NCI-H1436 (cell line): Measurements from ENCODE around the gene FBXL3.
A peak's percentile ranks its signal among the peaks of the same experiment; 100 is the strongest.

Experiments
- DNase-seq: peaks from one replicate; lab custom pipeline; 2025; lab: John Stamatoyannopoulos, UW

FBXL3 gene

GRCh38 chr13:77026861-77027621 lies at the start of gene FBXL3:
Gene FBXL3 (minus strand): TSS chr13:77027159. CDS start chr13:77021860, 5,299 bp downstream.
- DNase-seq: peak; percentile 77

- DNase-seq: no peak
These were observed 40.6 kb upstream of the FBXL3 start for GRCh38 chr13:77067519-77067918.

GRCh38 chr13:77065461-77066147 lies 38.6 kb upstream of the FBXL3 start:
- no peak for DNase-seq

GRCh38 chr13:77062097-77062496 lies 35.1 kb upstream of the FBXL3 start:
- no peak for DNase-seq

GRCh38 chr13:77061362-77061761 lies 34.4 kb upstream of the FBXL3 start:
- no peak for DNase-seq

GRCh38 chr13:77056886-77057285 lies 29.9 kb upstream of the FBXL3 start:
- no peak for DNase-seq

- no peak for DNase-seq
These were observed 29.4 kb upstream of the FBXL3 start for GRCh38 chr13:77056382-77056781.

GRCh38 chr13:77055158-77055557 lies 28.2 kb upstream of the FBXL3 start:
- no peak for DNase-seq

- no peak for DNase-seq
These were observed 26.2 kb upstream of the FBXL3 start for GRCh38 chr13:77053192-77053591.

- no peak for DNase-seq
These were observed 21.7 kb upstream of the FBXL3 start for GRCh38 chr13:77048681-77049080.

GRCh38 chr13:77047649-77048343 lies 20.8 kb upstream of the FBXL3 start:
- DNase-seq: no peak

- no peak for DNase-seq
These were observed 15.7 kb upstream of the FBXL3 start for GRCh38 chr13:77042566-77043177.

- no peak for DNase-seq
These were observed 13.9 kb upstream of the FBXL3 start for GRCh38 chr13:77040835-77041234.

GRCh38 chr13:77040076-77040475 lies 13.1 kb upstream of the FBXL3 start:
- no peak for DNase-seq

GRCh38 chr13:77038907-77039480 lies 12.0 kb upstream of the FBXL3 start:
- no peak for DNase-seq

GRCh38 chr13:77036279-77036678 lies 9.3 kb upstream of the FBXL3 start:
- DNase-seq: no peak

- no peak for DNase-seq
These were observed 7.9 kb upstream of the FBXL3 start for GRCh38 chr13:77034881-77035280.

- DNase-seq: no peak
These were observed 6.9 kb upstream of the FBXL3 start for GRCh38 chr13:77033717-77034302.

GRCh38 chr13:77031656-77032243 lies 4.8 kb upstream of the FBXL3 start:
- no peak for DNase-seq

- no peak for DNase-seq
These were observed 2.5 kb upstream of the FBXL3 start for GRCh38 chr13:77029436-77029835.

- DNase-seq: no peak
These were observed 1.2 kb upstream of the FBXL3 start for GRCh38 chr13:77028202-77028601.
